Measurements from ENCODE around the gene APCDD1L.

The APCDD1L gene

DNA sequence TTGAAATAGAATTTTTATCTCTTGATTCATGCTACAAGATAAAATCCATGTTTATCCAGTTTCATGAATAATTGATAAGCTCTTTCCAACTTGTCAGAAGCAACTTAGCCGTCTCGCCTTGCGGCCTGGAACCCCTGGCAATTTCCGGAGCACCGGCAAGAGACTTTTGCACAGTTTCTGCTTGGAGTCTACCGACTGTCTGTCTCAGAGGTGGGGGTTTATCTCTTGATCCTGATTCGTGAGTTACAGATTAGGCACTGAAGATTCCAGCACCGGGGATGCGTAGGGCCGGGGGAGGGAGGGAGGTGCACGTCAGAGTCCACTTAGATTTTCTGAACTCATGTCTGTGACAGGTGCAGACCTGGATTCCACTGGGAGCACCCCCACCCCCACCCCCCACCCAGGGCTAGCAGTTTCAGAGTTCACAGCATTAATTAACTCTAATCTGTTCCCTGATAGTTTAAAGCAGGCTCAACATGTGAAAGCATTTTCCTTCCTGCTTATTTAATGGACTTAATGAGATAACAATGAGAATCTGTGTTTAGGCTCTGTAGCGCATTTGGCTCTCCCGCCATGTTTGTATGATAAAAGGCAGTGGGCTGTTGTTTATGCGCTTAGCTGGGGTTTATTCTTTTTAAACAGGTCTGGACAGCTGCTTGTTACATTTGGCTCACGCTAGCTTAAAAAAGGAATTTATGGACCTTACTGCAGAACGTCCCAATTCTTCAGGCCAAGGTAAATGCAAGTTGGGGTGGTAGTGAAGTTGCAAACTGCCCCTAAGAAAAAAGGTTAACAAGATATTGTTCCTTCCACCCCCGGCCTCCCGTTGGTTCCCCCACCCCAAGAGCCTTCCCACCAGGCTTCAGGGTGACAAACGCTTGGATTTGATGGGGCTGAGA, 8.1 kb upstream of the APCDD1L start:
- TF ChIP-seq RAD21 (IDR thresholded peaks at IDR 0.05; ENCODE audit: low read depth) (no peak), CEBPB (IDR thresholded peaks at IDR 0.05) (no peak), FOXM1 (IDR thresholded peaks at IDR 0.05; ENCODE audit: borderline replicate concordance, low read depth) (no peak), REST (IDR thresholded peaks at IDR 0.05; ENCODE audit: low read depth) (no peak), EP300 (IDR thresholded peaks at IDR 0.05; ENCODE audit: borderline replicate concordance) (no peak), USF1 (IDR thresholded peaks at IDR 0.05) (no peak), TEAD4 (IDR thresholded peaks at IDR 0.05) (no peak), TAF1 (IDR thresholded peaks at IDR 0.05; ENCODE audit: low read depth) (no peak), ZBTB7A (IDR thresholded peaks at IDR 0.05; ENCODE audit: low read depth) (no peak), CREB1 (IDR thresholded peaks at IDR 0.05; ENCODE audit: low read depth) (no peak)

DNA sequence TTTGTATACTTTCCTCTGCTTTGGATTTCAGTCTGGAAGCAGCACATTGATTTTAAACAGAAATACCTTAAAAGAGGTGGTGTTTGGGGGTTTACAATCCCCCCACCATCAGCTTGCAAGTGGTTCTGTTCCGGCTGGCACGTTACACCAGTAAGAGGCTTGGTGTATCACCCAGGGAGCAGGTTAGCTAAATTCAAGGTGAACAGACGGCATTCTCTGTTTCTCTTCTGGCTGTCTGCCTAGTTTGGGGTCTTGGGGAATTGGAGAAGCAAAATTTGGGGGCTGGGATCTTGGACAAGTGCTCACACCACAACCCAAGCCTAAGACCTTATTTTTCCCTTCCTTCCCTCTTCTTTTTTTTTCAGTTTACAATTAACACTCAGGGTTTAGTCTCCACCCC, 7.5 kb upstream of the APCDD1L start:
- TF ChIP-seq ZBTB7A (IDR thresholded peaks at IDR 0.05; ENCODE audit: low read depth): no peak
- no peak for TF ChIP-seq EGR1 (IDR thresholded peaks at IDR 0.05)

DNA sequence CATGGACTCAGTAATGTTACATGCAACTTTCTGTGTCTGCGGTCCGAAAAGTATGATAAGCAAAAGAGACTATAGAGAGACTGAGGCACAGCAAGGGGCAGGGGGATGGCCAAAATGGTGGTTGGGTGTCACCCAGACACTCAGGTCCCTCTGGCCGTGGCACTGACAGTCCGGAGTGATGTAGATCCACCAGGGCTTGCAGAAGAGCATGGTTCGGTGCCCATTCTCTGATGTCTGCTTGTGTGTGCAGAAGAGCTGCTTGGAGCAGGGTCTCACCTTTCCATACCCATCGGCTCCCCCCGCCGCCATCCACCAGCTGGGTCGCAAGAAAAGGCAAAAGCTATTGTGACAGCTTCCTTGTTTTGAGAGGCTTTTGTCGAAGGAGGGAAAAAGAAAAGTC, 6.6 kb upstream of the APCDD1L start:
- TF ChIP-seq USF1 (IDR thresholded peaks at IDR 0.05) (no peak), TEAD4 (IDR thresholded peaks at IDR 0.05) (no peak), EGR1 (IDR thresholded peaks at IDR 0.05) (no peak)

GRCh38 chr20:58519940-58520712, 4.9 kb upstream of the APCDD1L start:
- TF ChIP-seq FOXM1 (IDR thresholded peaks at IDR 0.05; ENCODE audit: borderline replicate concordance, low read depth): no peak
- no peak for TF ChIP-seq RAD21 (IDR thresholded peaks at IDR 0.05; ENCODE audit: low read depth)
- TF ChIP-seq CEBPB (IDR thresholded peaks at IDR 0.05): no peak
- no peak for TF ChIP-seq CREB1 (IDR thresholded peaks at IDR 0.05; ENCODE audit: low read depth)
- no peak for TF ChIP-seq EP300 (IDR thresholded peaks at IDR 0.05; ENCODE audit: borderline replicate concordance)
- no peak for TF ChIP-seq TAF1 (IDR thresholded peaks at IDR 0.05; ENCODE audit: low read depth)
- TF ChIP-seq EGR1 (IDR thresholded peaks at IDR 0.05): no peak
- no peak for TF ChIP-seq TEAD4 (IDR thresholded peaks at IDR 0.05)
- TF ChIP-seq YY1 (IDR thresholded peaks at IDR 0.05; ENCODE audit: low read depth): no peak
- TF ChIP-seq NFIC (IDR thresholded peaks at IDR 0.05): no peak
- no peak for TF ChIP-seq TCF12 (IDR thresholded peaks at IDR 0.05; ENCODE audit: low read depth)
- no peak for TF ChIP-seq USF1 (IDR thresholded peaks at IDR 0.05)
- TF ChIP-seq MAX (IDR thresholded peaks at IDR 0.05): no peak
- TF ChIP-seq REST (IDR thresholded peaks at IDR 0.05; ENCODE audit: low read depth): no peak
- TF ChIP-seq ZBTB7A (IDR thresholded peaks at IDR 0.05; ENCODE audit: low read depth): no peak

DNA sequence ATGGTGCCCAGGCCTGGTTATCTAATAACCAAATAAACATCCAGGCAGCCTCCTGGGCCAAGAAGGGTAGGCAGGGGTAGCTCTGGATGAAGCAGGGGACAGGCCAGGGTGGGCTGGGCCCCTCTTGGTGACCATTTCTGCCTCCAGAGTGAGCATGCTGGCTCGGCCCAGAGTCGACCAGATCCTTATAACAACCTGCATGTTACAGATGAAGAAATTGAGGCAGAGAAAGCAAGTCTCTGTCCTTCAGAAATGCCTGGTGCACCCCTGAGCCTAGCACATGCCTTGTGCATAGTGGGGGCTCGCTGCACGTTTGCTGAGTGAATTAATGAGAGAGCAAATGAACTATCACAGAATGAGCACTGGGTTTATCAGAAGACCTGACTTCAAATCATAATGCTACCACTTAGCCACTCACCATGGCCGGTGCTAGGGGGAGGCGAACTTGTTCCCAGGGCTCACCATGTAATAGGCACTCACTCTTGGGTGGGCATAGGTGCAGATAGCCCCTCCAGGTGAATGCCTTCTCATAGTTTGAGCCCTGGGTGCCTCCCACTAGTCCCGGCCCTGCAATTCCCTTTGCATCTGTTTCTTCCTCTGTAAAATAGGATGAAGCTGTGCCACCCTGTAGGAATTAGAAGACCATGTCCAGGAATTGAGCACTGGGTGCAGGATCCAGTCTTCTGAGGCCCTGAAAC, 3.8 kb upstream of the APCDD1L start:
- TF ChIP-seq EGR1 (IDR thresholded peaks at IDR 0.05): no peak
- no peak for TF ChIP-seq RAD21 (IDR thresholded peaks at IDR 0.05; ENCODE audit: low read depth)
- no peak for TF ChIP-seq EP300 (IDR thresholded peaks at IDR 0.05; ENCODE audit: borderline replicate concordance)
- no peak for TF ChIP-seq NFIC (IDR thresholded peaks at IDR 0.05)
- no peak for TF ChIP-seq FOXM1 (IDR thresholded peaks at IDR 0.05; ENCODE audit: borderline replicate concordance, low read depth)
- no peak for TF ChIP-seq TAF1 (IDR thresholded peaks at IDR 0.05; ENCODE audit: low read depth)
- no peak for TF ChIP-seq YY1 (IDR thresholded peaks at IDR 0.05; ENCODE audit: low read depth)
- TF ChIP-seq ZBTB7A (IDR thresholded peaks at IDR 0.05; ENCODE audit: low read depth): no peak

Measured in Ishikawa (cell line).